ENCODE results near the gene RHBDL1. TPM values are rescaled to one million over a fixed set of nuclear protein-coding genes. Genes with fewer than 3 reads are reported as not detected.

RHBDL1 gene
- polyA plus RNA-seq (7.2 and 10.8 TPM in 2 replicates), polyA minus RNA-seq (0.97 and 1.3 TPM in 2 replicates)

- Histone ChIP-seq H3K9me2 (ENCODE audit: insufficient read depth, low read length) (no peaks in the 10 kb centered on the region), H3F3A (ENCODE audit: insufficient read depth, low read length, poor library complexity, severe bottlenecking) (no peaks in the 10 kb centered on the region), H2AFZ (ENCODE audit: low read depth, low read length) (no peak within 1 kb of the TSS), H3K4me3 (ENCODE audit: low read length) (no peak within 1 kb of the TSS), H3K27me3 (ENCODE audit: insufficient read depth, low read depth, low read length) (peaks cover 3% of the 10 kb centered on the region), H3K4me2 (ENCODE audit: low read length) (no peak within 1 kb of the TSS), H3K9me3 (ENCODE audit: low read length) (no peaks in the 10 kb centered on the region), H3K9ac (ENCODE audit: low read length) (no peak within 1 kb of the TSS), H4K20me1 (ENCODE audit: insufficient read depth) (no peaks in the 10 kb centered on the region), H3K79me2 (replicated peaks; ENCODE audit: insufficient read depth, low read length) (no peaks in the 10 kb centered on the region), H3K36me3 (ENCODE audit: insufficient read depth, low read length) (no peaks in the 10 kb centered on the region), H3K27ac (ENCODE audit: low read length) (no peak within 1 kb of the TSS)
- TF ChIP-seq EZH2 (IDR thresholded peaks at IDR 0.05; ENCODE audit: borderline replicate concordance, insufficient read depth, low read length, poor library complexity, severe bottlenecking): no peak
- no peak for TF ChIP-seq MXI1 (conservative IDR thresholded peaks at IDR 0.05; ENCODE audit: poor library complexity, severe bottlenecking)
- no peak for TF ChIP-seq POLR2AphosphoS5 (IDR thresholded peaks at IDR 0.05)
- TF ChIP-seq REST (IDR thresholded peaks at IDR 0.05; ENCODE audit: borderline replicate concordance): no peak
- no peak for TF ChIP-seq SMC3 (conservative IDR thresholded peaks at IDR 0.05; ENCODE audit: poor library complexity)
- no peak for TF ChIP-seq EP300 (conservative IDR thresholded peaks at IDR 0.05; ENCODE audit: poor library complexity, severe bottlenecking)
- TF ChIP-seq CTCF (IDR thresholded peaks at IDR 0.05; ENCODE audit: poor library complexity, severe bottlenecking): no peak
- TF ChIP-seq RAD21 (conservative IDR thresholded peaks at IDR 0.05): no peak
- TF ChIP-seq TAF1 (IDR thresholded peaks at IDR 0.05; ENCODE audit: low read depth): no peak
These were observed at the start of gene RHBDL1 for GRCh38 chr16:674968-675883. RHBDL1 (plus strand) TSS chr16:675671; CDS start chr16:675791, 120 bp downstream.

GRCh38 chr16:625977-626765 is 49.3 kb upstream of the RHBDL1 start:
- TF ChIP-seq RAD21 (conservative IDR thresholded peaks at IDR 0.05) (no peak), MXI1 (conservative IDR thresholded peaks at IDR 0.05; ENCODE audit: poor library complexity, severe bottlenecking) (no peak), EZH2 (IDR thresholded peaks at IDR 0.05; ENCODE audit: borderline replicate concordance, insufficient read depth, low read length, poor library complexity, severe bottlenecking) (no peak), EP300 (conservative IDR thresholded peaks at IDR 0.05; ENCODE audit: poor library complexity, severe bottlenecking) (no peak), CTCF (IDR thresholded peaks at IDR 0.05; ENCODE audit: poor library complexity, severe bottlenecking) (no peak)
- Histone ChIP-seq H3K9me2 (ENCODE audit: insufficient read depth, low read length) (no peaks in the 10 kb centered on the region), H4K20me1 (ENCODE audit: insufficient read depth) (no peaks in the 10 kb centered on the region), H3K27ac (ENCODE audit: low read length) (no peak overlapping the region), H3K9ac (ENCODE audit: low read length) (no peak overlapping the region), H3K4me2 (ENCODE audit: low read length) (no peak overlapping the region), H3K27me3 (ENCODE audit: insufficient read depth, low read depth, low read length) (no peaks in the 10 kb centered on the region), H3K9me3 (ENCODE audit: low read length) (no peaks in the 10 kb centered on the region), H3K4me3 (ENCODE audit: low read length) (no peak overlapping the region), H3K79me2 (replicated peaks; ENCODE audit: insufficient read depth, low read length) (no peaks in the 10 kb centered on the region), H3F3A (ENCODE audit: insufficient read depth, low read length, poor library complexity, severe bottlenecking) (no peaks in the 10 kb centered on the region), H2AFZ (ENCODE audit: low read depth, low read length) (no peak overlapping the region), H3K36me3 (ENCODE audit: insufficient read depth, low read length) (no peaks in the 10 kb centered on the region)
